DOHH2 (cell line): Measurements from ENCODE around the gene KAT8.

ENCODE experiments used
- H3F3A ChIP-seq: fragments of 200-600 bp; sonication (generic), shearing (Covaris generic); 2 replicates; pipeline ENCODE4 v1.6.0; 2016; ENCODE audit warnings: antibody characterized with exemption, mild to moderate bottlenecking; ENCODE audit not compliant: control insufficient read depth, insufficient read depth
- H3K27ac ChIP-seq: fragments of 200-600 bp; sonication (generic); 2 replicates; pipeline ENCODE4 v1.5.1; 2014; ENCODE audit warnings: low read depth, mild to moderate bottlenecking, low read length, moderate library complexity
- H3K27me3 ChIP-seq: fragments of 200-600 bp; sonication (generic); 2 replicates; pipeline ENCODE4 v1.6.1; 2014; ENCODE audit warnings: mild to moderate bottlenecking, low read length, mixed read lengths; ENCODE audit not compliant: control insufficient read depth
- H3K36me3 ChIP-seq: fragments of 200-600 bp; sonication (generic); 2 replicates; pipeline ENCODE4 v1.6.1; 2014; ENCODE audit warnings: mild to moderate bottlenecking, low read length, moderate library complexity, mixed read lengths; ENCODE audit not compliant: control insufficient read depth
- H3K4me1 ChIP-seq: fragments of 200-600 bp; sonication (generic); 2 replicates; pipeline ENCODE4 v1.6.1; 2014; ENCODE audit warnings: mild to moderate bottlenecking, low read length, mixed read lengths; ENCODE audit not compliant: control insufficient read depth
- H3K4me2 ChIP-seq: fragments of 200-600 bp; sonication (generic); 2 replicates; pipeline ENCODE4 v1.6.0; 2014; ENCODE audit warnings: mild to moderate bottlenecking, low read length, moderate library complexity
- H3K4me3 ChIP-seq: fragments of 200-600 bp; sonication (generic); 2 replicates; pipeline ENCODE4 v1.5.1; 2014; ENCODE audit warnings: mild to moderate bottlenecking, low read length, mixed read lengths
- H3K79me2 ChIP-seq: fragments of 200-600 bp; sonication (generic); 2 replicates; pipeline ENCODE4 v1.6.1; 2014; ENCODE audit warnings: mild to moderate bottlenecking, low read length, mixed read lengths; ENCODE audit not compliant: control insufficient read depth
- H3K9me2 ChIP-seq: fragments of 200-600 bp; sonication (generic); replicated peaks from 2 replicates; pipeline ENCODE4 v1.6.1; 2014; ENCODE audit warnings: mild to moderate bottlenecking, low read length, mixed read lengths; ENCODE audit not compliant: control insufficient read depth
- H3K9me3 ChIP-seq: fragments of 200-600 bp; sonication (generic); 2 replicates; pipeline ENCODE4 v1.6.1; 2014; ENCODE audit warnings: antibody characterized with exemption, low read length, mixed read lengths; ENCODE audit not compliant: control insufficient read depth, insufficient read depth
- H4K20me1 ChIP-seq: fragments of 200-600 bp; sonication (generic); 2 replicates; pipeline ENCODE4 v1.6.0; 2014; ENCODE audit warnings: low read depth, mild to moderate bottlenecking, antibody characterized with exemption, low read length, moderate library complexity; ENCODE audit not compliant: control insufficient read depth, insufficient read depth
- EZH2phosphoT487 ChIP-seq: fragments of 200-600 bp; sonication (generic); IDR thresholded peaks from 2 replicates; pipeline ENCODE4 v1.6.1; 2017; ENCODE audit warnings: borderline replicate concordance, mild to moderate bottlenecking, antibody characterized with exemption, low read length, moderate library complexity, mixed read lengths
- TF ChIP-seq, protein P1 (sequence below): fragments of 200-600 bp; sonication (generic); IDR thresholded peaks from one replicate; pipeline ENCODE4 v1.5.1; 2014; ENCODE audit warnings: antibody characterized with exemption, mild to moderate bottlenecking, low read depth, low read length; ENCODE audit not compliant: poor library complexity, severe bottlenecking

KAT8 gene

GRCh38 chr16:31130899-31131298 is 13.4 kb downstream of the KAT8 start:
- no peaks in the 10 kb centered on the region for H3F3A ChIP-seq
- H3K4me3 ChIP-seq, result no peak overlapping the region
- H3K79me2 ChIP-seq, result no peaks in the 10 kb centered on the region
- H4K20me1 ChIP-seq, result no peaks in the 10 kb centered on the region
- TF ChIP-seq, protein P1, sequence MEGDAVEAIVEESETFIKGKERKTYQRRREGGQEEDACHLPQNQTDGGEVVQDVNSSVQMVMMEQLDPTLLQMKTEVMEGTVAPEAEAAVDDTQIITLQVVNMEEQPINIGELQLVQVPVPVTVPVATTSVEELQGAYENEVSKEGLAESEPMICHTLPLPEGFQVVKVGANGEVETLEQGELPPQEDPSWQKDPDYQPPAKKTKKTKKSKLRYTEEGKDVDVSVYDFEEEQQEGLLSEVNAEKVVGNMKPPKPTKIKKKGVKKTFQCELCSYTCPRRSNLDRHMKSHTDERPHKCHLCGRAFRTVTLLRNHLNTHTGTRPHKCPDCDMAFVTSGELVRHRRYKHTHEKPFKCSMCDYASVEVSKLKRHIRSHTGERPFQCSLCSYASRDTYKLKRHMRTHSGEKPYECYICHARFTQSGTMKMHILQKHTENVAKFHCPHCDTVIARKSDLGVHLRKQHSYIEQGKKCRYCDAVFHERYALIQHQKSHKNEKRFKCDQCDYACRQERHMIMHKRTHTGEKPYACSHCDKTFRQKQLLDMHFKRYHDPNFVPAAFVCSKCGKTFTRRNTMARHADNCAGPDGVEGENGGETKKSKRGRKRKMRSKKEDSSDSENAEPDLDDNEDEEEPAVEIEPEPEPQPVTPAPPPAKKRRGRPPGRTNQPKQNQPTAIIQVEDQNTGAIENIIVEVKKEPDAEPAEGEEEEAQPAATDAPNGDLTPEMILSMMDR, result no peak
- TF ChIP-seq EZH2phosphoT487, result no peak
- no peaks in the 10 kb centered on the region for H3K4me1 ChIP-seq
- no peaks in the 10 kb centered on the region for H3K9me3 ChIP-seq
- no peaks in the 10 kb centered on the region for H3K27me3 ChIP-seq
- no peak overlapping the region for H3K27ac ChIP-seq
- no peaks in the 10 kb centered on the region for H3K9me2 ChIP-seq
- no peak overlapping the region for H3K4me2 ChIP-seq
- peaks cover 18% of the 10 kb centered on the region for H3K36me3 ChIP-seq

DNA sequence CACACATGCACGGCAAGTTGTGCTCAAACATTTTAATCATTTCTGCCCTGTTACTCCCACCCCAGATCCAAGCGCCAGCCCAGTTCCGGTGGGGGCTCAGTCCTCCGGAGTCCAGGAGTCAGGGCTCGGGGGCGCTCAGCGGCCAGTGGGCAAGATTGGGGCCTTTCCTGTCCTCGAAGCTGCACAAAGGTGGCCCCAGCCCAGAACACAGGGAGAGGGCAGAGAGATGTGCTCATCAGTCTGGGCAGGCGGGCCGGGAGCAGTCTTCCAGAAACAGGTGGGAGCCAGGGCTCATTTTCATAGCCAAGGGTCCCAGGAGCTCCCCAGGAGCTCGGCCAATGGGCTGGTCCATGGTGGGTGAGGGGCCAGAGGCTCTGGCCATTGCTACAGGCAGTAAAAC is 14.0 kb downstream of the KAT8 start:
- Histone ChIP-seq H3K27me3 (no peaks in the 10 kb centered on the region), H3K4me2 (no peak overlapping the region), H3F3A (no peaks in the 10 kb centered on the region), H3K9me3 (no peaks in the 10 kb centered on the region), H3K9me2 (no peaks in the 10 kb centered on the region), H3K36me3 (peaks cover 18% of the 10 kb centered on the region), H3K27ac (no peak overlapping the region), H3K4me1 (no peaks in the 10 kb centered on the region), H3K4me3 (no peak overlapping the region), H3K79me2 (no peaks in the 10 kb centered on the region), H4K20me1 (no peaks in the 10 kb centered on the region)
- no peak for TF ChIP-seq EZH2phosphoT487
- TF ChIP-seq, protein P1, result no peak

DNA sequence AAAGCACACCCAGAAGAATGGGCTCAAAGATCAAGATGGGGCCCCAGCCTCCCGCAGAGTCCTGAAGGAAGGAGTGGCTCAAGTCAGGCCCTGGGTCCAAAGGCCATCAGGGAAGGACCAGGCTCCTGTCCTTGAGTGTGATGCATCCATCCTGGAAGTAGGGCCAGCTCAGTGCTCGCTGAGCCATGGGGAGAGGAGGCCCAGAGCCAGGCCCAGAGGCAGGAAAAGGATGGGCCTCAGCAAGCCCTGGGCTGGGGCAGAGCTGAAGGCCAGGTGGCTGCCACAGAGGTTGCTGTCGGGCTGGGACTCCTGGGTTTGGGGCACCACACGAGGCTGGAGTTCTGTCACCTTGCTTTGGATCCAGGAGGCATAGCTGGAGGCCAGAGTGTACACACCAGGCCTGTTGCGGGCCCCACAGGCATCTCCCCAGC is 14.4 kb downstream of the KAT8 start:
- Histone ChIP-seq H3F3A (no peaks in the 10 kb centered on the region), H3K9me3 (no peaks in the 10 kb centered on the region), H3K79me2 (no peaks in the 10 kb centered on the region), H3K9me2 (no peaks in the 10 kb centered on the region), H3K36me3 (peaks cover 18% of the 10 kb centered on the region), H3K4me2 (no peak overlapping the region), H3K4me3 (no peak overlapping the region), H3K27me3 (no peaks in the 10 kb centered on the region), H3K27ac (no peak overlapping the region), H3K4me1 (no peaks in the 10 kb centered on the region), H4K20me1 (no peaks in the 10 kb centered on the region)
- TF ChIP-seq EZH2phosphoT487, result no peak
- TF ChIP-seq, protein P1, result no peak
